Posterior cingulate gyrus (tissue), 11 donors: ENCODE data around the gene KRTAP9-1.
"Not testable (repeated sequence)": the region's sequence is repeated elsewhere in the genome, so short reads cannot be mapped to it uniquely, and the experiment has no call there.

Source experiments
- DNase-seq, 10 donors: peaks; one replicate each; pipeline versions ENCODE4 v3.0.0 to v3.0.0-alpha.2; 2020 to 2021; ENCODE audit warnings: mixed read lengths in 3 of 10
- intact Hi-C: fragments of 100-400 bp; cut with DNase I; formaldehyde crosslinking; loops from one replicate; pipeline ENCODE4 v1.15.1; 2023

Gene KRTAP9-1

DNA sequence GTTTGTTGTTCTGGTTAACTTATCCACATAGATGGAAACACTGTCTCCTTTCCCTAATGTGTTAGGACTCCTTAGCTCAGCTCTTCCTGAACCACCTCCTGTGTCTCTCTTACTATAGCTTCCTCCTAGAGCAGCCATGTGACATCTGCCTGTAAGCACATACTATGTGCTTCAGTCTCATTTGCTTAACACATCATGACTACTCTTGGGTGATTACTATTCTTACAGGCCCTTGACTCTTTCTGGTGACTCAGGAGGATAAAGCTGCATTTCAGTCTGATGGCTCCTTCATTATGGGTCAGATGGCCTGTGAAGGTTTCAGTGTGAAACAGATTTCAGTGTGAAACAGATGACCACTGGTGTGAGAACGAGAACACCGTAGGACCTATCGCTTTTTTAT, 11.3 kb upstream of the KRTAP9-1 start:
- intact Hi-C loops, result no loop called here
- DNase-seq, result no peak

DNA sequence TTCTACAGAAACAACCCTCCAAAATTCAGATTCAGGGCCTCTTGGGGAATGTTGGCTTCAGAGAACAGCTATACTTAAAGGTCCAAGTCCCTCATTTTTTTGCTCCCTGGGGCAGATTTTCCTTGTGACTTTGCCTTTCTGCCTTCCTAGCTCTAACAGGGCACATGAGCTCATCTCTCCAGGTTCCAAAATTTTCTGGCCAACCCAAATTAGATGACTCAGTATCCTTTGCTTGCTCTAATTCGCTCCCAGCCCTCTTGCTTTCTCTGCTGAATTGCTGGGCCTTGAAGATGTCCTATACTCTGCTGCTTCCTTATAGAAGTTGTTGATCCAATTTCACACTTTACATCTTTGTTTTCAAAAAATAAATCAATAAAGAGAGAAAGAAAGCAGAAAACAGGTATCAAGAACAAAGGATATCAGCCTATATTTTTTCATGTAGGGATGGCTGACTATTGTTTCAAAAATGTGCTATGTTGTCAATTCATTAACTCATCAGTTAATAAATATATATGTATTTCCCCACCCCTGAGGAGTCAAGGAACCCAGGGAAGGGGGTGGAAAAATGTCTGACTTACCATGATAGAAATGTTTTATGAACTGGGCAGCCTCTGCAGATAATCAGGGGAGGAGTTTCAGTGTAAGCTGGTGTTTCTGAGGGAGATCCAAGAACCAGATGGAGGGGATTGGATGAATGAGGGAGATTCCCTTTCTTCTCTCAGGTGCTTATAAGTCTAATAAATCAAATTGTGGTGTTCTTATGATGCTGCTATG, 10.7 kb upstream of the KRTAP9-1 start:
- intact Hi-C loops, result no loop called here

DNA sequence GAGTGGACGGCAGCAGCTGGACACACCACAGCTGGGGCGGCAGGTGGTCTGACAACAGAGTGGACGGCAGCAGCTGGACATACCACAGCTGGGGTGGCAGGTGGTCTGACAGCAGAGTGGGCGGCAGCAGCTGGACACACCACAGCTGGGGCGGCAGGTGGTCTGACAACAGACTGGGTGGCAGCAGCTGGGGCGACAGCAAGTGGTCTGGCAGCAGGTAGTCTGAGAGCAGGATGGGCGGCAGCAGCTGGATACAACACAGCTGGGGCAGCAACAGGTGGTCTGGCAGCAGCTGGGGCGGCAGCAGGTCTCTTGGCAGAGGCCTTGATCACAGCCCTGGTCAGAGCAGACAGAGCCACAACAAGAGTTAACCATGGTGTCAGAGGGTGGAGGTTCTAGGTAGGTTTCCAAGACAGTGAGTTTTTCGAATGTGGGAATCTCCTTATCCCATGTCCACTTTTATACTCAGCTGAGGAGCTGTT, 5.2 kb upstream of the KRTAP9-1 start, which contains the start of gene KRTAP4-1:
Gene KRTAP4-1 (minus strand): TSS at position 432 of the 482 bp plus-strand sequence. CDS start 57 bp downstream, at position 375.
- DNase-seq, result no peak
- intact Hi-C loops, result no loop called here

More for the DNA sequence above, 10.7 kb upstream of the KRTAP9-1 start:
- no peak for DNase-seq

DNA sequence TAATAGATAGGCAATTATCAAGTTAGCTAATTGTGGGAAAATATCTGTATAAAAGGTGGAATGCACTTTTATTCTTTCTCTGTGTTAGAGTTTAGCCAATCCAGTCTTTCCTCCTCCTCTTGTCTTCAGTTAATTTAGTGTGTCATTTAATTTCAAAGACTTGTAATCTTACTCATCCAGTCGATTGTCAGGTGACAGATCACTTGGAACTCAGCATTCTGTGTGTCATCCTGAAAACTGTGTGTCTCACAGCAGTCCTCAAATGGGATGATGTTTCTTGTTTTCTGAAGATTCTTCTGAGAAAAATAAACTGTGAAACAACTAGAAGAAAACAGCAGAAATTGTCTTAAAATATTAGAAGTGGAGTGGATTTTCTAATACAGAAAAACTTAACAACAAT, 4.7 kb upstream of the KRTAP9-1 start:
- no peak for DNase-seq
- intact Hi-C loops, result no loop called here

DNA sequence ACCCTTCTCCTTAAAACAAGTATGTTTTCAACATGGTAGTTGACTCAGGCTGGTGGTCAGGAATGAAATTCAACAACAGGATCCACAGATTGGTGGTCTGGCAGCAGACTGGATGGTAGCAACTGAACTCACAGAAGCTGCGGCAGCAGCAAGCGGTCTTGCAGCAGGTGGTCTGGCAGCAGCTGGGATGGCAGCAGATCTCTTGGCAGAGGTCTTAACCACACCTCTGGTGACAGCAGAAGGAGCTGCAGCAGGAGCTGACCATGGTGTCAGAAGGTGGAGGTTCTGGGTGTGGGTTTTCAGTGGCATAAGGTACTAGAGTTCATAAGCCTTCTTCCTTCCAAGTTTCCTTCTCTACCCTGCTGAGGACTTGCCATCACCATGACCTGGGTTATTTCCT, 2.8 kb upstream of the KRTAP9-1 start:
- intact Hi-C loops, result no loop called here
- no peak for DNase-seq

DNA sequence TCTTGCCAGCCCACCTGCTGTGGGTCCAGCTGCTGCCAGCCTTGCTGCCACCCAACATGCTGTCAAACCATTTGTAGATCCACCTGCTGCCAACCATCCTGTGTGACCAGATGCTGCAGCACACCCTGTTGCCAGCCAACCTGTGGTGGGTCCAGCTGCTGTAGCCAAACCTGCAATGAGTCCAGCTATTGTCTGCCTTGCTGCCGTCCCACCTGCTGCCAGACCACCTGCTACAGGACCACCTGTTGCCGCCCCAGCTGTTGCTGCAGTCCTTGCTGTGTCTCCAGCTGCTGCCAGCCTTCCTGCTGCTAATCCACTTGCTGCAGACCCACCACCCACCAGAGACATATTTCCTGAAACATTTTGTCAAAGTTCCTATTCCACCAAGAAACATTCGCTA, 641 bp downstream of the KRTAP9-1 start:
- intact Hi-C loops, result no loop called here
- DNase-seq, result no peak

DNA sequence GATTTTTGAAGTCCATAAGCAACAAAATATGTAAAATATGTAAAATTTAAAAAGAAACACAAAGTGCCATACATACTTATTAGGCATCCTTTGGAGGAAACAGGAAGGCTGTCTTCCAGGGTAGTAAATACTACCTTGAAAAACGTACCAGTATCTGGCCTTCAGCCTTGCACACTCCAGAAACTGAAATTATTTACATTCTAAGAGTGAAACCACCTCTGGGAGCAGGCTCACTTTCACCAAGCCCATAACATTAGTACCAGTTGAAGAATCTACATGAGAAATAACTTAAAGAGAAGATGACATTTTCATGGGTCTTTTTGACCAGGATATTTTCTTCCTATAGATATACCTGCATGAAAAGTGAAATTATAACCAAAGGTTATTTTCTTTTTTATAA, 6.4 kb downstream of the KRTAP9-1 start:
- intact Hi-C loops, result no loop called here
- DNase-seq, result no peak

DNA sequence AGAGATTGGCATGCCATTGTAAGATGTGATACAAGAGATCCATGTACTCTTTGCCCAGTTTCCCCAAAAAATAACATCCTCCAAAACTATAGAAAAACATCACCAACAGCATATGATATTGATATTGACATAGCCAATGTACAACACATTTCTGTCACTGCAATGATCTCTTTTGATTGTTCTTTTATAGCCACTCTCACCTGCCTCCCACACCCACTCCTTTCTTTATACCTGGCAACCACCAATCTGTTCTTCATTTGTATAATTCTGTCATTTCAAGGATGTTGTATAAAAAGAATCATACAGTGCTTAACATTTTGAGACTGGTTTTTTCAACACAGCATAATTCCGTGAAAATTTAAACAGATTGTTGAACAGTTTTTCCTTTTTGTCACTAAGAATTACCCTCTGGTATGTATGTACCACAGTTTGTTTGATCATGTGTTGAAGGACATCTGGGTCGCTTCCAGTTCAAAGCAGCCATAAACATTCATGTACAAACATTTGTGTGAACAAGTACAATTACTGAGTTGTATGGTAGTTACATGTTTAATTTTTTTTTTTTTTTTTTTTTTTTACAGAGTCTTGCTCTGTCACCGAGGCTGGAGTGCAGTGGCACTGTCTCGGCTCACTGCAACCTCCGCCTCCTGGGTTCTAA, 9.9 kb downstream of the KRTAP9-1 start:
- intact Hi-C loops, result no loop called here

DNA sequence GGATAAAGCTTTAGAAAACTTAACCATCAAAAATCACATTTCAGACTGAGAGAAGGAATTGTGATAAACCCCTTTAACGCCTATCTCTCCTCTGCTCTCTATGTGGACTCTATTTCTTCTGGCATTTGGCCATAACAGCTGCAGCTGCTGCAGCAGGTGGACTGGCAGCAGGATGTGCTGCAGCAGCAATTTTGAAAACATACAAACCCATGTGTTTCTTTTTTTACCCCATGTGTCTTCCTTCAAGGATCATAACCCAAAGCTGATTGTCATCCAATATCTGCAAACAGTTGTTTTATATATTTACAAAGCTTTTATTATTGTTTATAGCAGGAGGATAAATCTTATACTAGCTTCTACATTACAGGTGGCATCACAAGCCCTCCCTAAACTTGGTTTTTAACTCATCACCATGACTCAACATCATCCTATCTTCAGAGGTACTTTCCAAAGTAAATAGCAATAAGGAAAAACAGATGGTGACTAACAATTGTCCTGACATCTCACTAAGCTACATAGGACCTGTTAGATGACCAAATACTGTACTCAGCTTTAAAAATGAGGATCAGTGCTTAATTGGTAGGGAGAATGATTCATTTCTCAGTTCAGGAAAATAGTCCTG, 22.3 kb downstream of the KRTAP9-1 start:
- intact Hi-C loops, result no loop called here
- DNase-seq, result no peak

More for the DNA sequence above, 9.9 kb downstream of the KRTAP9-1 start:
- no peak for DNase-seq

DNA sequence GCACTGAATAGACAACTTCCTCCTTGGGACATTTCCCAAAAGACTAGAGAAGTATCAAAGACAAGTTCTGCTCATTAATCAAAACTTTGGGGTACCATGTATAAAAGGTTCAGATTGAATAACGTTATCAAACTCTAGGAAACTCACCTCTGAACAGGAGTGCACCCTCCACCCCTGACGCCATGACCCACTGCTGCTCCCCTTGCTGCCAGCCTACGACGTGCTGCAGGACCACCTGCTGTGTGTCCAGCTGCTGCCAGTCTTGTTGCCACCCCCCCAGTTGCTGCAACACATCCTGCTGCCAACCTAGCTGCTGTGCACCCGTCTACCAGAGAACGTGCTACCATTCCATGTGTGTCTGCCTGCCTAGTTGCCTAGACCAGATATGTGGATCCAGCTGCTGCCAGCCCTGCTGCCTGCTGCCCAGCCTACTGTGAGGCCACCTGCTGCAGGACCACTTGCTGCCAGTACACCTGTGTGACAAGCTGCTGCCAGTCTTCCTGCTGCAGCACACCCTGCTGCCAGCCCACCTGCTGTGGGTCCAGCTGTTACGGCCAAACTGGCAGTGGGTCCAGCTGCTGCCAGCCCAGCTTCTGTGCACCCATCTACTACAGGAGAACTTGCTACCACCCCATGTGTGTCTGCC, 23.0 kb downstream of the KRTAP9-1 start:
- intact Hi-C loops, result no loop called here
- DNase-seq, result no peak

DNA sequence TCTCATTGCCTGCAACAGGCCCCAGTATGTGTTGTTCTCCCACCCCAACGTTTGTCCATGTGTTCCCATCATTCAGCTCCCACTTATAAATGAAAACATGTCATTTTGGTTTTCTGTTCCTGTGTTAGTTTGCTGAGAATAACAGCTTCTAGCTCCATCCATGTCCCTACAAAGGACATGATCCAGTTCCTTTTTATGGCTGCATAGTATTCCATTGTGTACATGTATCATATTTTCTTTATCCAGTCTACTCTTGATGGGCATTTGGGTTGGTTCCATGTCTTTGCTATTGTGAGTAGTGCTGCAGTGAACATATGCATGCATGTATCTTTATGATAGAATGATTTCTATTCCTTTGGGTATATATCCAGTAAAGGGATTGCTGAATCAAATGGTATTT, 26.0 kb downstream of the KRTAP9-1 start:
- intact Hi-C loops, result no loop called here
- no peak for DNase-seq

DNA sequence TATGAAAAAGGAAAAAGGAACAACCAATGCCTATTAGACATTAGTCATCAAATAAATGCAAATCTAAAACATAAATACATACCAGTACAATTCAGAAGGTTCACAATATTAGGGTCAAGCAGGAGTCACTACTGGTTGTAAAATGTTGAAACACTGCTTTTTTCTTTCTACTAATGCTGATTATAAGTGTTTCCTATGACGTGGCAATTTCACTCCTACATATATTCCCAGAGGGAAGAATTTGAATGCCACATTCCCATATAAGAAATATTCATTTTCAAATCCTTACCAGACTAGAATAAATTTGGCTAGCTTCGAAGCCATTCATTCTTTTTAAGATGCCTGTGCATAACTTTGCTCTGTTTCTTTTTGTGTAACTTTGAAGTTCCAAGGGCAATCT, 34.1 kb downstream of the KRTAP9-1 start:
- no peak for DNase-seq
- intact Hi-C loops, result no loop called here

DNA sequence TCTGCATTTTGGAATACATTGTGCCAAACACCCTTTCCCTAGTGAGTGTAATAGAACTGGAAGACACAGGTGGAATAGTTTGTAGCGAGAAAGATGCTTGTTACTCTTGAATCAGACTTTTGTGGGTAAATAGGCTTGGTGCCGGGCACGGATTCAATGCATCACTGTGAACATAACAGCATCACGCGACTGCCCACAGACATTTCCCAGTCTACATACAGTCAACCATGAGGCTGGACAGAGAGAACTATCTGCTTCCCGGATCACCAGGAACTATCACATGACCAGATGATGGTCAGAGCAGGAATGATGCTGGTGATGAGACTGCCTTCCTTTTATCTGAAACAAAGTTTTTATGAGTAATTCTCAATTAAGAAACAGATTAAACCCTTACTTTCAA, 36.4 kb downstream of the KRTAP9-1 start:
- intact Hi-C loops, result no loop called here
- no peak for DNase-seq

DNA sequence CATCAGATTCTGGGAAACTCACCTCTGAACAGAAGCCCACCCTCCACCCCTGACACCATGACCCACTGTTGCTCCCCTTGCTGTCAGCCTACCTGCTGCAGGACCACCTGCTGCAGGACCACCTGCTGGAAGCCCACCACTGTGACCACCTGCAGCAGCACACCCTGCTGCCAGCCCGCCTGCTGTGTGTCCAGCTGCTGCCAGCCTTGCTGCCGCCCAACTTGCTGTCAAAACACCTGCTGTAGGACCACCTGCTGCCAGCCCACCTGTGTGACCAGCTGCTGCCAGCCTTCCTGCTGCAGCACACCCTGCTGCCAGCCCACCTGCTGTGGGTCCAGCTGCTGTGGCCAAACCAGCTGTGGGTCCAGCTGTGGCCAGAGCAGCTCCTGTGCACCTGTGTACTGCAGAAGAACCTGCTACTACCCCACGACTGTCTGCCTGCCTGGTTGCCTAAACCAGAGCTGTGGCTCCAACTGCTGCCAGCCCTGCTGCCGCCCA, 37.0 kb downstream of the KRTAP9-1 start, which contains the start of gene KRTAP9-2:
Gene KRTAP9-2 (plus strand): TSS at position 51 of the 498 bp plus-strand sequence. CDS start 7 bp downstream, at position 58.
- intact Hi-C loops, DNase-seq: not testable (repeated sequence)

DNA sequence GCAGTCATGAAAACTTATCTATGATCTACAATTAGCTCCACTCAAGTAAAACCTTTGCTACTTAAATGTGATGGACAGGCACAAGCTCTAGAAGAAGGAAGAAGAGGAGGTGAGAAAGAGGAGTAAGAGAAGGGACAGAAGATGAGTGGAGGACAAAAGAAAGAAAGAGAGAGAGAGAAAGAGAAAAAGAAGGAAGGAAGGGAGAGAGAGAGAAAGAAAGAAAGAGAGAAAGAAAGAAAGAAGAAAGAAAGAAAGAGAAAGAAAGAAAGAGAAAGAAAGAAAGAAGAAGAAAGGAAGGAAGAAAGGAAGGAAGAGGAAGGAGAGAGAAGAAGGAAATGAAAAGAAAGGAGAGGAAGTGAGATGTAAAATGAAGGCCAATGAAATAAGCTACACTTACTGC, 40.4 kb downstream of the KRTAP9-1 start:
- intact Hi-C loops, result no loop called here
- no peak for DNase-seq

DNA sequence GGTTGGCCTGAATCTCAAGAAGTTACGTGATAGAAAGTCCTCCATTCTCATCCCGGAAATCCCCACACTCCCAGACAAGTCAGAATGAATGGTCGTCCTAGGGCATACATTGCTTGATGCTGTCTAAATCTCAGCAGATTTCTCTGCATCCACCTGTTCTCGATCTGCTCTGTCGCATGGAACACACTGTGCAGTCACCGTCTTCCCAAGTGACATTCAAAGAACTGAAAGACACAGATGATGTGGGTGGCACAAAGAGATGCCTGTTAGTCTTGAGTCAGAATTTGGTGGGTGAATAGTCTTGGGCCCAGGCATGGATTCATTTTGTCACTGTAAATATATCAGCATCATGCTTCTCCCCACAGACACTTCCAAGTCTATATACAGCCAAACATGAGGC, 42.0 kb downstream of the KRTAP9-1 start:
- no peak for DNase-seq
- intact Hi-C loops, result no loop called here

DNA sequence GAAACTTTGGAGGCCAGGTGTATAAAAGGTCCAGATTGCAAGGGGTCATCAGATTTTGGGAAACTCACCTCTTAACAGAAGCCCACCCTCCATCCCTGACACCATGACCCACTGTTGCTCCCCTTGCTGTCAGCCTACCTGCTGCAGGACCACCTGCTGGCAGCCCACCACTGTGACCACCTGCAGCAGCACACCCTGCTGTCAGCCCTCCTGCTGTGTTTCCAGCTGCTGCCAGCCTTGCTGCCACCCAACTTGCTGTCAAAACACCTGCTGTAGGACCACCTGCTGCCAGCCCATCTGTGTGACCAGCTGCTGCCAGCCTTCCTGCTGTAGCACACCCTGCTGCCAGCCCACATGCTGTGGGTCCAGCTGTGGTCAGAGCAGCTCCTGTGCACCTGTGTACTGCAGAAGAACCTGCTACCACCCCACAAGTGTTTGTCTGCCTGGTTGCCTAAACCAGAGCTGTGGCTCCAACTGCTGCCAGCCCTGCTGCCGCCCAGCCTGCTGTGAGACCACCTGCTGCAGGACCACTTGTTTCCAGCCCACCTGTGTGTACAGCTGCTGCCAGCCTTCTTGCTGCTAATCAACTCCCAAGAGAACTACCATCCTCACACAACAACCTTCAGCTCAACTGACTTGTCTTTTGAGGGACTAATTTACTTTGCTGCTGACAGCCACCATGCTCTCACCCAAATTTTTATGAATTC, 42.9 kb downstream of the KRTAP9-1 start, which contains the start of gene KRTAP9-3:
Gene KRTAP9-3 (plus strand): TSS at position 51 of the 707 bp plus-strand sequence. CDS start 53 bp downstream, at position 104.
- DNase-seq, intact Hi-C loops: not testable (repeated sequence)

DNA sequence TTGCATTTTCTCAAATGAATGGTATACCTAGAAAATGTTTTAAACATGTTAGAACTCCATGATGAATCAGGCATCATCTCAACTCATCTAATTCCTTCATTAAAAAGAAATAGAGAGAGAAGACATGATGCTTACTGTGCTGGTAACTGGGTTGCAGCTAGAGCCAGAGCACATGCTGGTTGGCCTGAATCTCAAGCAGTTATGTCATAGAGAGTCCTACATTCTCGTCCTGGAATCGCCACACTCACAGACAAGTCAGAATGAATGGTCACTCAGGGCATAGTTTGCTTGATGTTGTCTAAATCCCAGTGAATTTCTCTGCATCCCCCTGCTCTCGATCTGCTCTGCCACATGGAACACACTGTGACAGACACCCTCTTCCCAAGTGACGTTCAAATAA, 47.4 kb downstream of the KRTAP9-1 start:
- DNase-seq, intact Hi-C loops: not testable (repeated sequence)

DNA sequence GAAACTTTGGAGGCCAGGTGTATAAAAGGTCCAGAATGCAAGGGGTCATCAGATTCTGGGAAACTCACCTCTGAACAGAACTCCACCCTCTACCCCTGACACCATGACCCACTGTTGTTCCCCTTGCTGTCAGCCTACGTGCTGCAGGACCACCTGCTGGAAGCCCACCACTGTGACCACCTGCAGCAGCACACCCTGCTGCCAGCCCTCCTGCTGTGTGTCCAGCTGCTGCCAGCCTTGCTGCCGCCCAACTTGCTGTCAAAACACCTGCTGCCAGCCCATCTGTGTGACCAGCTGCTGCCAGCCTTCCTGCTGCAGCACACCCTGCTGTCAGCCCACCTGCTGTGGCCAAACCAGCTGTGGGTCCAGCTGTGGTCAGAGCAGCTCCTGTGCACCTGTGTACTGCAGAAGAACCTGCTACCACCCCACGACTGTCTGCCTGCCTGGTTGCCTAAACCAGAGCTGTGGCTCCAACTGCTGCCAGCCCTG, 48.3 kb downstream of the KRTAP9-1 start, which contains the start of gene KRTAP9-8:
Gene KRTAP9-8 (plus strand): TSS at position 51 of the 489 bp plus-strand sequence. CDS start 53 bp downstream, at position 104.
- intact Hi-C loops, DNase-seq: not testable (repeated sequence)
